CD4-positive, alpha-beta T cell treated with Interleukin-17A for 4 hours (primary cell): ENCODE results near the gene MPO.

ENCODE experiments used
- DNase-seq: peaks from one replicate; pipeline ENCODE4 v3.0.0-alpha.2; 2020; ENCODE audit warnings: mixed read lengths

The MPO gene, protein sequence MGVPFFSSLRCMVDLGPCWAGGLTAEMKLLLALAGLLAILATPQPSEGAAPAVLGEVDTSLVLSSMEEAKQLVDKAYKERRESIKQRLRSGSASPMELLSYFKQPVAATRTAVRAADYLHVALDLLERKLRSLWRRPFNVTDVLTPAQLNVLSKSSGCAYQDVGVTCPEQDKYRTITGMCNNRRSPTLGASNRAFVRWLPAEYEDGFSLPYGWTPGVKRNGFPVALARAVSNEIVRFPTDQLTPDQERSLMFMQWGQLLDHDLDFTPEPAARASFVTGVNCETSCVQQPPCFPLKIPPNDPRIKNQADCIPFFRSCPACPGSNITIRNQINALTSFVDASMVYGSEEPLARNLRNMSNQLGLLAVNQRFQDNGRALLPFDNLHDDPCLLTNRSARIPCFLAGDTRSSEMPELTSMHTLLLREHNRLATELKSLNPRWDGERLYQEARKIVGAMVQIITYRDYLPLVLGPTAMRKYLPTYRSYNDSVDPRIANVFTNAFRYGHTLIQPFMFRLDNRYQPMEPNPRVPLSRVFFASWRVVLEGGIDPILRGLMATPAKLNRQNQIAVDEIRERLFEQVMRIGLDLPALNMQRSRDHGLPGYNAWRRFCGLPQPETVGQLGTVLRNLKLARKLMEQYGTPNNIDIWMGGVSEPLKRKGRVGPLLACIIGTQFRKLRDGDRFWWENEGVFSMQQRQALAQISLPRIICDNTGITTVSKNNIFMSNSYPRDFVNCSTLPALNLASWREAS

GRCh38 chr17:58280480-58281217, at the start of gene MPO:
MPO (minus strand) TSS chr17:58280935; CDS start chr17:58280758, 177 bp downstream.
- DNase-seq: no peak

DNA sequence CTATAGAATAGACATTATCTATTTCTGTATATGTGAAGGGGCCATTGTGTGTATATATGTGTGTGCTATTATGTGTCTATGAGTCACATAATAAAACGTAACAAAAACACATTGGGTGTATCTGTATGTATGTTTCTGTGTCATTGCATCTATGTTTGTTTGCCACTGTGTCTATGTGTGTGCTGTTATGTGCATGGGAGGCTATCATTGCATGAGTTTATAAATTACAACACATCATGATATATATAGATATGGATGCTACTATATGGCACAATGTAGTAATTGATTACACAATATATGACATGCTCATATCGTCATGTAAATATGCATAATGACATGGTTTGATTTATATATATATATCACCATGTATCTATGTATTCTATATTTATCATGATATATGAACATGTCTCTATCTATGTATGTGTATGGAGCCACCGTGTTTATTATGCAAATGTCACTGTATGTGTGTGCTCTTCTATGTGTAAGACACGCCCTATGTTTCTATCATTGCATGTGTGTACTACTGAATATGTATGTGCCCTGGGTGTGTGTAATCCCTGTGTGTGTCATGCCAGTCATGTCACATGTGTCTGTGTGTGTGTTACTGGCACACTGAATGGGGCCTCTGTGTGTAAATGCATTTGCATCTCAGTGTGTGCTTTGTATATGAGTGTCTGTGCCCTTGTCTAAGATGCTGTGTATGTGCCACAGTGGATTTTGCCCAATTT, 49.2 kb upstream of the MPO start:
- DNase-seq: peak; percentile 53

DNA sequence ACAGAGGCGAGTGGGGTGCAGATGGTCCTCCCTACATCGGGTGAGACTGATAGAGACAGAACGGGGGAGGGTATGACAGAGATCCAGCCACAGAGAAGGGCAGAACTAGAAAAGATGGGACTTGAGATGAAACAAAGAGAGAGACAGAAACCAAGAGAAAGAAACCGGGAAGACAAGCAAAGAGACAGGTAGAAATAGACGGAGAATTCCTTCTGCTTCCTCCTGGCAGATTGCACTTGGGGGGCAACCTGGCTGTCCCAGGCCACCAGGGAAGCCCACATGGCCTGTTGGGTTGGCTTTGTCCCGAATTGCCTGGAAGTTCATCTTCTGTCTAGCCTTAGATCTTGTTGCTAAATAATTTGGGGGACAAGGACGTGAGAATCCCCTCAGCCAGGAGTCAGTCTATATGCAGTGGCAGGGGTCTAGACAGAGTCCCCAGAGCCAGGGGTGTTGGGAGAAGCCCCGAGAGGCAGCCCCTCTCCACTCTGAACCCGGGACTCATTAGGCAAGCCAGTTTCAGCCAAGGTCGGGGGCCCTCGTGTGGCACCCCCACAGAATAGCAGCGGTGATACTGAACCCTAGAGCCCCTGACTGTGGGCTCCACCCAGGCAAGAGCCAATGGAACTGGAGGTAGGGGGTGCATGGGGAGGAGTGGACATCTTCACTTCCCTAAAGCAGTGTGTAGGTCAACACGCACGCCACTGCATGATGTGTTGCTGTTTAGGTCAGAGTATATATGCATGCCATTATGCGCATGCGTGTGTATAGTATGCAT, 48.5 kb upstream of the MPO start:
- DNase-seq: peak; percentile 81

- peak; percentile 81 for DNase-seq
Measured at GRCh38 chr17:58328195-58329034, 47.7 kb upstream of the MPO start, which contains the start of gene TSPOAP1. TSPOAP1 (minus strand) TSS chr17:58328795; CDS start chr17:58327920, 875 bp downstream.

GRCh38 chr17:58327363-58328194, 46.8 kb upstream of the MPO start:
- DNase-seq: no peak

- no peak for DNase-seq
Measured at GRCh38 chr17:58326609-58327362, 46.1 kb upstream of the MPO start.

- no peak for DNase-seq
Measured at GRCh38 chr17:58325976-58326468, 45.3 kb upstream of the MPO start.

GRCh38 chr17:58325289-58325726, 44.6 kb upstream of the MPO start:
- DNase-seq: no peak

DNA sequence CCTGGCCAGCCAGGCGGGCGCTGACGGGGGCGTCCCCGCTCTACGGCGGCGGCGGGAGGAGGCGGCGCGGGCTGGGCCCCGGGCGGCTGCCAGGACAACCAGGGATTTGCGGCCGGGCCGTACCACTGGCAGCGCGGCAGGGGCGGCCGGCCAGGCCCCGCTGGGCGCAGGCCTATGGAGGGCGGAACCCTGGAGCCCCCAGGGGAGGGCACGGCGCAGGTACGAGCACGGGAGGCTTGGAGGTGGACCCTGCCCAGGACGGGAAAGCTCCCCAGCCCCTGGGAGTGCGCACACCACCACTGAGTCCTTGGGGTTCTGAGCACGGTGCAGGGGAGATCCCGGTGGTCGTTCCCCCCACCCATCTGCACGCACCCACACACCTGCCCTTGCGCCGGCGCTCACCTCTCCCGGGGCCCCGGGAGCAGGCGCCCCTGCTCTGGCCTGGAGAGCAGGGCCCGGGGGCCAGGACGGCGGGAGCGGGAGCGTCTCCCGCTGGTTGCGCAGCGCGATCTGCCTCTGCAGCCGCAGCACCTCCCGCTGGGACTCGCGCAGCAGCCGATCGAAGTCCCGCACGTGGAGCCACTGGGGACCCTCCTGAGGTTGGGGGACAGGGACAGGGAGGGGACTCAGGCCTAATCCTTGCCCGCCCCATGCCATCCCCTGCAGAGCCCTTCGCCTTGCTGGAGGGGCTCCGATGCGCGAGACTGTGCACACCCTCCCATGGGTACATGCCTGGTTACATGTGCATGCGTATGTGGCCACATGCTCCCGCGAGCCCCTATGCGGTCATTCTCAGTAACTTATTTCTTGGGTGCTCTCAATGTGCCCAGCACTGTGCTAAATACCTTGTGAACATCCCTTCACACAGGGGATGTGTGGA, 43.9 kb upstream of the MPO start:
- DNase-seq: no peak

GRCh38 chr17:58324056-58324408, 43.3 kb upstream of the MPO start:
- no peak for DNase-seq

- no peak for DNase-seq
Measured at GRCh38 chr17:58323366-58324055, 42.8 kb upstream of the MPO start.

DNA sequence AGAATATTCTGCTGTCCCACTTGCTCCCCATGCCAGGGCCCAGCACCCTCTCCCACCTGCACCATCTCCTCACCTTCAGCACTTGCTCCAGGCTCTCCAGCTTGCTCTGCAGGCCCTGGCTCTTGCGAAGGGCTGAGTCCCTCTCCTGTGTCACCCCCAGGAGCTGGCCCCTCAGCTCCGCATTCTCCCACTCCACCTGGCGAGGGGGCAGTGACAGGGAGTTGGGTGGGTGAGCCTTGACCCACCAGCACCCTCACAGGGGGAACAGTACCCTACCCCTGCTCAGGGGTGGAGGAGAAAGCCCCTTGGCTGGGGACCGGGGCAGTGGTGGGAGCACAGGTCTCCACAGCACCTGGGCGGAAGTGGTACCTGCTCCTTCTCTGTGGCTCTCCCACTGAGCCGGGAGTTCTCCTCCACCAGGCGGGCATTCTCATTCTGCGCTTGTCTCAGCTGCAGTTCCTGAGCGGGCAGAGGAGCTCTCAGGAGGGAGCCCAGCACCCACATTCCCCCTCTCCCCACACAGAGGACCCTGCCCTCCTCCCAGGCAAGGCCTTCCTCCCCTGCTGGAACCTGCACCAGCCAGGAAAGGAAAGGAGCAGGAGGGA, 41.9 kb upstream of the MPO start:
- DNase-seq: no peak

DNA sequence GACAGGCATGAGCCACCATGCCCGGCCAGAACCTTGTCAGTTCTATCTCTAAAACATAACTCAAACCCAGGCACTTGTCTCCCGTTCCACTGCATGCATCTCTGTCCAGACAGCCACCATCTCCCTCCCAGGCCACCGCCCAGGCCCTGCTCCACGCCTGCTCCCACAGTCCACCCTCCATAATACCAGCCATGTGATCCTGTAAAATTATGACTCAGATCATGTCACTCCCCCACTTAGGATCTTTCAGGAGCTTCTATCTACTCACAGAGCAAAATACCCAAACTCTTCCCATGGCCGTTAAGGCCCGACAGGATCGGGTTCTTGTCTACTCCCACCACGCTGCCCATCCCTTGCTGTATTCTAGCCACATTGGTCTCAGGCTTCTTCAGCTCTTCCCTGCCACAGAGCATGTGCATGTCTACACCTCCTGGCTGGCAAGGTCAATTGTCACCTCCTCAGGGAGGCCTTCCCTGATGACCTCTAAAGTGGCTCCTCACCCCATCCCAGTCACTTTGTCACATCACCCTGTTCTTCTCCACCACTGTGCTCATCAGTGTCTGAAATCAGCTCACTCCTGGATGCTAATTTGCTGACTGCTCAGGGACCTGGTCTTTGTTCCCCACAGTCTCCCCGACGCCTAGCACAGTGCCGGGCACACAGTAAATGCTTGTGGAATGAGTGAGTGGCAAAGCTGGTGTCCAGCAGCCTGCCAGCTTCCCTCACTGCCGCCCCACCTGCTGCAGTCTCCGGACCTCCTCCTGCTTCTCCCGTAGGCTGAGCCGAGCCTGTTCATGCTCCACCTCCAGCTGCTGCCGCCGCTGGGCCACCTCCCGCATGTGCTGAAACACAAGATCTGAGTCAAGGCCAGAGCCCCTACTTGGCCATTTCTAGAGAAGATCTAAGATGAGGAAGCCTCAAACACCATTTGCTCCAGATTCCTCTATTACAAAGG, 41.1 kb upstream of the MPO start:
- no peak for DNase-seq

- DNase-seq: no peak
Measured at GRCh38 chr17:58320570-58321323, 40.0 kb upstream of the MPO start.

DNA sequence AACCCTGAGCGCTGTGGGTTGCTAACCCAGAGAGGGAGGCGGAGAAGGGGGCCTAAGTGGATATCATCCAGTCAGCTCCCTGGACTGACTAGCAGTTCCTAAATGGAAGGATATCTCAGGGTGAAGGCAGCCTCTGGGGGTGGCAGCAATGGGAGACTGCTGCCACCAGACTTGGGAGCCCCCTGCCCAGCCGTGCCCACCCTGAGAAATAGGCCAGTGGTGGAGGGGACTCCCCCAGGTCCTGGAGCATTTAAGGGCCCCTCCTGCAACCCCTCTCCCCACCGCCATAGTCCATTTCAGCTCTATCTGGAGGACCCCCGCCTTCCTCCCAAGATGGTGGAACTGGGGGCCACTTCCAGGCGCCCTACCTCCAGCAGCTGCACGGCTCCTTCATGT, 39.4 kb upstream of the MPO start:
- DNase-seq: no peak
